ENCODE data around the gene PIWIL1.

The PIWIL1 gene

DNA sequence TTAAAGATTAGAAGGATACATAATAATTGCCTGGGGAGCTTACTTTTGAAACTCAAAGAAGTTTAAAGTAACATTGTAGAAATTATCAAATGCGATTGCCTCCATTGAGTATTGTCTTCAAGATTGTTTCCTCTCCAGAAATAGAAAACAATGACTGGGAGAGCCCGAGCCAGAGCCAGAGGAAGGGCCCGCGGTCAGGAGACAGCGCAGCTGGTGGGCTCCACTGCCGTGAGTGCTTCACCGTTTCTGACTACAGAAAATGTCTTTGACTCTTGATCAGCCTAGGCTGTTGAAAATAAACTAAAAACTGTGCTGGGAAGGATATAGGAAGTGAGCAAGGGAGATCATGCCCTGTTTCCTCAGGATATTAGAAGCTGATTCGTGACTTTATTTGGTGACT lies 4.8 kb downstream of the PIWIL1 start:
- H3K27ac ChIP-seq (ENCODE audit: low read depth, low read length): no peak overlapping the region
- no peaks in the 10 kb centered on the region for H3K36me3 ChIP-seq (ENCODE audit: control insufficient read depth, insufficient read depth, low read length)
- H3K9ac ChIP-seq (ENCODE audit: low read length): no peak overlapping the region
- peaks cover 2% of the 10 kb centered on the region for H3K27me3 ChIP-seq (ENCODE audit: control insufficient read depth, insufficient read depth, low read length)
- no peaks in the 10 kb centered on the region for H3K4me1 ChIP-seq (ENCODE audit: control insufficient read depth, insufficient read depth, low read length)
- H3K4me3 ChIP-seq (ENCODE audit: low read length): no peak overlapping the region

DNA sequence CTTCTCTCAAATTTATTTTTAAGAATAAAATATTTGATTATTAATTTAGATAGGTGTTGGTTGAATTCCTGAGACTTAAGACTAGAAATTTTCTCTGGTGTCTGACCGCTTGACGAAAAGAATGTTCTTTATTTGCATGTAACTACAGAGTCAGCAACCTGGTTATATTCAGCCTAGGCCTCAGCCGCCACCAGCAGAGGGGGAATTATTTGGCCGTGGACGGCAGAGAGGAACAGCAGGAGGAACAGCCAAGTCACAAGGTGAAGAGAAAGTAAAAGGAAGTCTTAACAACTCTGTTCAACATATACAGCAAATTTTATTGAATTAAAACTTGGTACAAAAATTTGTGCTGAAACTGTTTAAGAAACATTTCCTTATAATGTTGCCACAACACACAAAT lies 5.2 kb downstream of the PIWIL1 start:
- H3K9ac ChIP-seq (ENCODE audit: low read length): no peak overlapping the region
- H3K27ac ChIP-seq (ENCODE audit: low read depth, low read length): no peak overlapping the region
- no peak overlapping the region for H3K4me3 ChIP-seq (ENCODE audit: low read length)
- H3K27me3 ChIP-seq (ENCODE audit: control insufficient read depth, insufficient read depth, low read length): peaks cover 2% of the 10 kb centered on the region
- no peaks in the 10 kb centered on the region for H3K4me1 ChIP-seq (ENCODE audit: control insufficient read depth, insufficient read depth, low read length)
- H3K36me3 ChIP-seq (ENCODE audit: control insufficient read depth, insufficient read depth, low read length): no peaks in the 10 kb centered on the region

DNA sequence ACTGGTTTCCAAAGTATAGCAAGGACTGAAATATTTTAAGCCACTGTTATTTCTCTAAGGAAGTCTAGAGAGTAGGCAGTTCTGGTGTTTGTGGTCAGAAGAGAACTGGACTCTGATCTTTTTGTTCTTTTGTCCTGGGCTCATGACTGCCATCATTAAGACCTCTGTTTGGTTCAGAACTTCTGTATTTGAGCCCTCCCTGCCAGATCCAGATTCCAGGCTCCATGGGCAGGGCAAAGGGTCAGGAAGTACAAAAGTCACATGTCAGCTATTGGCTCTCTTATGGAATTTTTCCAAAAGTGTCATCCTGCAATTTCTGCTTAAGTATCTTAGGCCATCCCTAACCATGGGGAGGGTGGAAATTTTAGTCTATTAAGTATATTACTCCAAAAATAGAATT lies 6.8 kb downstream of the PIWIL1 start:
- Histone ChIP-seq H3K27ac (ENCODE audit: low read depth, low read length) (no peak overlapping the region), H3K4me1 (ENCODE audit: control insufficient read depth, insufficient read depth, low read length) (no peaks in the 10 kb centered on the region), H3K9ac (ENCODE audit: low read length) (no peak overlapping the region)

DNA sequence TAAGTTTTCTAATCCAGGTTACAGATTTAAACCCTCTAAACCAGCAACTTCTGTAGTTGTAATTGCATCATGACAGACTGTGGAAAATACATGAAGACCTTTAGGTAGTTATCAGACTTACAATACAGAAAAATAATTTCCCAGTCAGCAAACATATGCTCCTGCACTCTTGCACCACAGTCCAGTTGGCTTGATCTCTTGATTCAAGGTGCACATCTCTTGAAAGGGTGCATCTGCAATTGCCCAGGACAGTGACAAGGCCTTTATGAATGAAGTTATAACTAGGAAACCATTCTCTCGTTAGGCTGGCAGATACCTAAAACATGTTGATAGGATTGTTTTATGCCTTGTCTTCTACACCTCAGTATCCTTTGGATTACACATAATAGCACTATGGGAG lies 7.6 kb downstream of the PIWIL1 start:
- H3K4me1 ChIP-seq (ENCODE audit: control insufficient read depth, insufficient read depth, low read length): no peaks in the 10 kb centered on the region
- no peaks in the 10 kb centered on the region for H3K27me3 ChIP-seq (ENCODE audit: control insufficient read depth, insufficient read depth, low read length)
- H3K36me3 ChIP-seq (ENCODE audit: control insufficient read depth, insufficient read depth, low read length): no peaks in the 10 kb centered on the region
- H3K4me3 ChIP-seq (ENCODE audit: low read length): no peak overlapping the region
- no peak overlapping the region for H3K27ac ChIP-seq (ENCODE audit: low read depth, low read length)
- no peak overlapping the region for H3K9ac ChIP-seq (ENCODE audit: low read length)

More for the DNA sequence above, 6.8 kb downstream of the PIWIL1 start:
- Histone ChIP-seq H3K36me3 (ENCODE audit: control insufficient read depth, insufficient read depth, low read length) (no peaks in the 10 kb centered on the region), H3K4me3 (ENCODE audit: low read length) (no peak overlapping the region), H3K27me3 (ENCODE audit: control insufficient read depth, insufficient read depth, low read length) (peaks cover 2% of the 10 kb centered on the region)

DNA sequence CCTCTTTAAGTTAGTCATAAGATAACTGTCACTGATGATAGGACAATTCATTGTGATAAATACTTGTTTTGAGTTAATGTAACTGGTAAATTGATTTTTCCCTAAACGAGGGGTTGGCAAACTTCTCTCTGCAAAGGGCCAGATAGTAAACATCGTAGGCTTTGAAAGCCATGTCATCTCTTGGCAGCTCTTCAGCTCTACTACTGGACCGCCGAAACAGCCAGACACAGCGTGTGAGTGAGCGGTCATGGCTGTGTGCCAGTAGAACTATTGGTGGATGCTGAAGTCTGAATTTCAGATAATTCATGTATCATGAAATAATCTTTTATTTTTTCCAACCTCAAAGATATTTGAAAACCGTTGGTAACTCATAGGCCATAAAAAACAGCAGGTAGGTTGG lies 9.9 kb downstream of the PIWIL1 start:
- Histone ChIP-seq H3K9ac (ENCODE audit: low read length) (no peak overlapping the region), H3K27ac (ENCODE audit: low read depth, low read length) (no peak overlapping the region), H3K4me1 (ENCODE audit: control insufficient read depth, insufficient read depth, low read length) (no peaks in the 10 kb centered on the region), H3K27me3 (ENCODE audit: control insufficient read depth, insufficient read depth, low read length) (no peaks in the 10 kb centered on the region), H3K36me3 (ENCODE audit: control insufficient read depth, insufficient read depth, low read length) (no peaks in the 10 kb centered on the region), H3K4me3 (ENCODE audit: low read length) (no peak overlapping the region)

DNA sequence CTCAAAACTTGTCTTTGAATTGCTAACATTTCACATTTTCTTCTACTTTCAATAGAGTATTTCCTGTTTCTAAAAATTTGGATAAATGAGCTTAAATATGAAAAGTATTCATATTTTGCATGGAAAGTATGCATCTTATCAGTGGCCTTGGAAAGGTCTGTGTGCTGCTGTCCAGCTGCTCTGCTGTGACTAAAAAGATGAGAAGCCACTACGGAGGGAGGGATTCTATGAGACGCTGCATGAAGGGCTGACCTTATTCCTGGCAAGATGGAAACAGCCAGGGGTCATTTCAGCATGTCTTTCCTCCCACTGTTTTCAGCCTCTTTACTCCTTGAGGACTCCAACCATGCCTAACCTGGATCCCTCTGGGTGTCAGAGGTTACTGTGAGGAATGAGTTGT lies 13.0 kb downstream of the PIWIL1 start:
- Histone ChIP-seq H3K9ac (ENCODE audit: low read length) (no peak overlapping the region), H3K27me3 (ENCODE audit: control insufficient read depth, insufficient read depth, low read length) (no peaks in the 10 kb centered on the region), H3K27ac (ENCODE audit: low read depth, low read length) (no peak overlapping the region), H3K36me3 (ENCODE audit: control insufficient read depth, insufficient read depth, low read length) (no peaks in the 10 kb centered on the region), H3K4me1 (ENCODE audit: control insufficient read depth, insufficient read depth, low read length) (no peaks in the 10 kb centered on the region), H3K4me3 (ENCODE audit: low read length) (no peak overlapping the region)

DNA sequence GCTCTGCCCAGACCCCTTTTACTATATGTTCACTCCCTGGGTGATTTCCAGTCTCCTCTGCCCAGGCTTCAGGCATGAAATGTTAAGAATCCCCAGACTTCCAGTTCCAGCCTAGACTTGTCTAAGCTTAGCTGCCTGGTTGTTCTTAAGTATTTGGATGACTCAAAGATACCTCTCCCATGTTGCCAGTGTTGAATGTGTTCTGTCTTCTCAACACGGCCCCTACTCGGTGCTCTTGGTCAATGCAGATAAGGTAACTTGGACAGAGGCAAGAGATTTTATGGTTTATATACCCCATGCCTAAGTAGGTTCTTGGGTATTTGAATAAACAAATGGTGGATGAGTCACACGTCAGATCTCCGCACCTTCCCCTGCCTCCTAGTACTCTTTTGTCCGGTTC lies 13.6 kb downstream of the PIWIL1 start:
- Histone ChIP-seq H3K27ac (ENCODE audit: low read depth, low read length) (no peak overlapping the region), H3K27me3 (ENCODE audit: control insufficient read depth, insufficient read depth, low read length) (no peaks in the 10 kb centered on the region), H3K4me3 (ENCODE audit: low read length) (no peak overlapping the region), H3K4me1 (ENCODE audit: control insufficient read depth, insufficient read depth, low read length) (no peaks in the 10 kb centered on the region), H3K9ac (ENCODE audit: low read length) (no peak overlapping the region), H3K36me3 (ENCODE audit: control insufficient read depth, insufficient read depth, low read length) (no peaks in the 10 kb centered on the region)

DNA sequence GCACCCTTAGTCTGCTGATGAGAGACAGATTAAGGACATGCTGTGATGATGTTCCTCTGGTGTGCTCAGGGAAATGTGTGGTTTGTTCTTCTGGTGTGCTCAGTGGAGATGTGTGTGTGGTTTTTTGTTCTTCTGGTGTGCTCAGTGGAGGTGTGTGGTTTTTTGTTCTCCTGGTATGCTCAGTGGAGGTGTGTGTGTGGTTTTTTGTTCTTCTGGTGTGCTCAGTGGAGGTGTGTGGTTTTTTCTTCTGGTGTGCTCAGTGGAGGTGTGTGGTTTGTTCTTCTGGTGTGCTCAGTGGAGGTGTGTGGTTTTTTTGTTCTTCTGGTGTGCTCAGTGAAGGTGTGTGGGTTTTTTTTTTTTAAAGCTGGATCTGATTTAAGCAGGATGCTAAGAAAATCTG lies 15.4 kb downstream of the PIWIL1 start:
- H3K4me1 ChIP-seq (ENCODE audit: control insufficient read depth, insufficient read depth, low read length): no peaks in the 10 kb centered on the region
- no peak overlapping the region for H3K9ac ChIP-seq (ENCODE audit: low read length)
- no peak overlapping the region for H3K27ac ChIP-seq (ENCODE audit: low read depth, low read length)
- no peak overlapping the region for H3K4me3 ChIP-seq (ENCODE audit: low read length)
- H3K27me3 ChIP-seq (ENCODE audit: control insufficient read depth, insufficient read depth, low read length): no peaks in the 10 kb centered on the region
- H3K36me3 ChIP-seq (ENCODE audit: control insufficient read depth, insufficient read depth, low read length): no peaks in the 10 kb centered on the region

DNA sequence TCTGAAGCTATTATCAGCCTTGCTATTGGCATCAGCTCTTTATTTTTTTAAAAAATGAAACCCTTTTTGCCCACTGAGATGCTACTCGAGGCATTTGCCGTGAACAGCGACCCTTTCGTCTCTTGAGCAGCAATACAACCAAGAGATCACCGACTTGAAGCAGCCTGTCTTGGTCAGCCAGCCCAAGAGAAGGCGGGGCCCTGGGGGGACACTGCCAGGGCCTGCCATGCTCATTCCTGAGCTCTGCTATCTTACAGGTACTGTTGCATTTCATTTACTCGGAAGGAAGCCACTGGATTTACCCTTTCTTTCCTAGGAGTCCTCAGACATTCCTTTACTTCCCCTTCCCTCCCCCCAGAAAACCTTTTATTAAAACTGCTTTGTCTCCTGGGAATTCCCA lies 16.7 kb downstream of the PIWIL1 start:
- H3K9ac ChIP-seq (ENCODE audit: low read length): no peak overlapping the region
- H3K4me3 ChIP-seq (ENCODE audit: low read length): no peak overlapping the region
- H3K36me3 ChIP-seq (ENCODE audit: control insufficient read depth, insufficient read depth, low read length): no peaks in the 10 kb centered on the region
- H3K27me3 ChIP-seq (ENCODE audit: control insufficient read depth, insufficient read depth, low read length): no peaks in the 10 kb centered on the region
- H3K4me1 ChIP-seq (ENCODE audit: control insufficient read depth, insufficient read depth, low read length): no peaks in the 10 kb centered on the region
- no peak overlapping the region for H3K27ac ChIP-seq (ENCODE audit: low read depth, low read length)

DNA sequence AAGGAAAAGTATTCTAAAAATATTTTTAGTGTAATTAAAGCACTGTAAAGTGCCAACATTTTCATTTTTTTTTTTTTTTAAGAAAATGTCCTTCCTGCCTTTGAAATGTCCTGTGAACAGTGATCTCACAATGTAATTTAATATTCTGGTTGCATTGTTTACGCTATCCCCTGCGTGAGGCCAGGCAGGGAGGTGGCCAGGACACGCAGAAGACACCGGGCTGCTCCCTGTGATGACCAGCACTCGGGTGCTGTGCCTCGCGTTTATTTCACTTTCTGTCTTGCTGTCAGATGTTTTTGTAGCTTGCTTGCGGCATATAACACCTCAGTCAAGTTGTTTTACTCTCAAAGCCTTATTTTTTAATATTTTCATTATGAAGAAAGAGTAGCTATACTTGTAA lies 18.5 kb downstream of the PIWIL1 start:
- H3K27me3 ChIP-seq (ENCODE audit: control insufficient read depth, insufficient read depth, low read length): no peaks in the 10 kb centered on the region

DNA sequence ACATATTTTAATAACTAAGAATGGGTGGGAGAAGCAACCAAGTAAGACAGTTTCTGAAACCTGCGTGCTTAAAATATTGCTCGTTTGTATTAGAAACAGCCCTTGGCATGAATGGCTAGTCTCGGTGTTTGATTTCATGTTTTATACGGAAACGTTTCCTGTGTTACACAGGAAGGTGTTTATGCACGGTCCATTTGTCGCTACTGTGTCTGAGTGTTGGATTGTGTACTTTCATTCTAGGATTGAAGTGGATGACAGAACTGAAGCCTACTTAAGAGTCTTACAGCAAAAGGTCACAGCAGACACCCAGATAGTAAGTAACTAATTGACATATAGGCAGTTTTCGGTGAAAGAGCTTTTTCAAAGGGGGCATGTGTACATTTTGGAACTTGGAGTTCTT lies 19.6 kb downstream of the PIWIL1 start:
- H3K27ac ChIP-seq (ENCODE audit: low read depth, low read length): no peak overlapping the region
- H3K9ac ChIP-seq (ENCODE audit: low read length): no peak overlapping the region
- no peak overlapping the region for H3K4me3 ChIP-seq (ENCODE audit: low read length)
- no peaks in the 10 kb centered on the region for H3K27me3 ChIP-seq (ENCODE audit: control insufficient read depth, insufficient read depth, low read length)
- H3K4me1 ChIP-seq (ENCODE audit: control insufficient read depth, insufficient read depth, low read length): no peaks in the 10 kb centered on the region
- H3K36me3 ChIP-seq (ENCODE audit: control insufficient read depth, insufficient read depth, low read length): no peaks in the 10 kb centered on the region

More for the DNA sequence above, 18.5 kb downstream of the PIWIL1 start:
- H3K9ac ChIP-seq (ENCODE audit: low read length): no peak overlapping the region
- no peaks in the 10 kb centered on the region for H3K36me3 ChIP-seq (ENCODE audit: control insufficient read depth, insufficient read depth, low read length)
- no peaks in the 10 kb centered on the region for H3K4me1 ChIP-seq (ENCODE audit: control insufficient read depth, insufficient read depth, low read length)
- H3K27ac ChIP-seq (ENCODE audit: low read depth, low read length): no peak overlapping the region
- no peak overlapping the region for H3K4me3 ChIP-seq (ENCODE audit: low read length)

DNA sequence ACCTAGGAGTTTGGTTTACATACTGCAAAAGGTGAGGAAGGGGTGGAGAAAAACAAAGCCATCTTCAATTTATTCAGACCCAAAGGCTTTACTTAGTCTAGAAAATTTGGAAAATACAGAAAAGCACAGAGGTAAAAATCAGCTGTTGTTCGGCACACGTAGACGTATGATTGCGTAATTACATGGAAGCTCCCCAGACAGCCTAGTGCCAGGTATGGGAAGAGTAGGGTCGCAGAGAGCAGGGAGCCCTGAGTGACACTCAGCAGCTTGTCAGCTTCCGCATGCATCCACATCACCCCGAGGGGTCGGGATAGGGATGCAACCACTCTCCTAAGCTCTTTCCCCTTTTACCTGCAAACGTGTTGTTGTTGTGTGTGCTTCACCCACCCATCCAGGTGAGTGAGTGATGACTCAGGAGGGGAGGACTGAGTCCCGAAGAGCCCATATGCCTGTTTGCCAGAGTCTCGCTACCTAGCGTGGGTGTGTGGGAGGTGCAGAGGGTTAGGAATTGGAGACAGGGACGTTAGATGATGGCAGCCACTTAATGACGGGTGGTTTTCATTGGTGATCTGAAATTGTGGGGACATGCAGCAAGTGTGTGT lies 20.1 kb downstream of the PIWIL1 start:
- H3K4me3 ChIP-seq (ENCODE audit: low read length): no peak overlapping the region
- no peak overlapping the region for H3K9ac ChIP-seq (ENCODE audit: low read length)
- H3K36me3 ChIP-seq (ENCODE audit: control insufficient read depth, insufficient read depth, low read length): no peaks in the 10 kb centered on the region
- no peaks in the 10 kb centered on the region for H3K4me1 ChIP-seq (ENCODE audit: control insufficient read depth, insufficient read depth, low read length)
- H3K27me3 ChIP-seq (ENCODE audit: control insufficient read depth, insufficient read depth, low read length): no peaks in the 10 kb centered on the region
- H3K27ac ChIP-seq (ENCODE audit: low read depth, low read length): no peak overlapping the region

DNA sequence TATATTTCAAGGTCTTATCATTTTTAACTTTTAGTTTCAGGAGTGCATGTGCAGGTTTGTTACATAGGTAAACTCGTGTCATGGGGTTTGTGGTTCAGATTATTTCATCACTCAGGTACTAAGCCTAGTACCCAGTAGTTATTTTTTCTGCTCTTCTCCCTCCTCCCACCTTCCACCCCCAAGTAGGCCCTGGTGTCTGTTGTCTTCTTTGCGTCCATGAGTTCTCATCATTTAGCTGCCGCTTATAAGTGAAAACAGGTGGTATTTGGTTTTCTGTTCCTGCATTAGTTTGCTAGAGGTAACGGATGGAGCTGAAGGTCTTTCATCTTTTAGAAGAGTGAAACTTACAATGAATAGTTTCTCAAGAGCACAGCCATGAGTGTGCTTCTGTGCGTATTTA lies 24.4 kb downstream of the PIWIL1 start:
- Histone ChIP-seq H3K4me3 (ENCODE audit: low read length) (no peak overlapping the region), H3K27ac (ENCODE audit: low read depth, low read length) (no peak overlapping the region), H3K27me3 (ENCODE audit: control insufficient read depth, insufficient read depth, low read length) (no peaks in the 10 kb centered on the region), H3K36me3 (ENCODE audit: control insufficient read depth, insufficient read depth, low read length) (no peaks in the 10 kb centered on the region), H3K9ac (ENCODE audit: low read length) (no peak overlapping the region), H3K4me1 (ENCODE audit: control insufficient read depth, insufficient read depth, low read length) (no peaks in the 10 kb centered on the region)

Data from rectal smooth muscle tissue (tissue), 1 donor.